HG02642 (cell line): Measurements from ENCODE around the gene TNFRSF9.
"Not testable (repeated sequence)": the region's sequence is repeated elsewhere in the genome, so short reads cannot be mapped to it uniquely, and the experiment has no call there.

ENCODE experiments used
- ATAC-seq: cut with Tn5 transposase; IDR thresholded peaks from one replicate; pipeline ENCODE4 v1.9.1; 2021; ENCODE audit warnings: mild to moderate bottlenecking; ENCODE audit not compliant: unreplicated experiment, poor library complexity

The TNFRSF9 gene

GRCh38 chr1:7940745-7941436 lies at the start of gene TNFRSF9:
TSS of gene TNFRSF9 (minus strand) at chr1:7940839. CDS start at chr1:7939994, 845 bp downstream.
- ATAC-seq = no peak

GRCh38 chr1:7989762-7990428 lies 49.3 kb upstream of the TNFRSF9 start:
- no peak for ATAC-seq

- no peak for ATAC-seq
These were observed 47.9 kb upstream of the TNFRSF9 start for GRCh38 chr1:7988576-7988975.

GRCh38 chr1:7987528-7987927 lies 46.9 kb upstream of the TNFRSF9 start:
- no peak for ATAC-seq

GRCh38 chr1:7985851-7986612 lies 45.4 kb upstream of the TNFRSF9 start:
- ATAC-seq = no peak

GRCh38 chr1:7984811-7985210 lies 44.2 kb upstream of the TNFRSF9 start:
- ATAC-seq = no peak

- no peak for ATAC-seq
These were observed 42.6 kb upstream of the TNFRSF9 start for GRCh38 chr1:7983086-7983778.

- ATAC-seq = no peak
These were observed 40.3 kb upstream of the TNFRSF9 start for GRCh38 chr1:7980984-7981383.

GRCh38 chr1:7975212-7975865 lies 34.7 kb upstream of the TNFRSF9 start:
- ATAC-seq = no peak

GRCh38 chr1:7973086-7973485 lies 32.4 kb upstream of the TNFRSF9 start:
- no peak for ATAC-seq

GRCh38 chr1:7972285-7972684 lies 31.6 kb upstream of the TNFRSF9 start:
- ATAC-seq = no peak

- no peak for ATAC-seq
These were observed 30.4 kb upstream of the TNFRSF9 start for GRCh38 chr1:7971024-7971423.

- no peak for ATAC-seq
These were observed 29.6 kb upstream of the TNFRSF9 start for GRCh38 chr1:7970246-7970645.

- ATAC-seq = no peak
These were observed 27.0 kb upstream of the TNFRSF9 start for GRCh38 chr1:7967651-7968050.

GRCh38 chr1:7967196-7967595 lies 26.6 kb upstream of the TNFRSF9 start:
- no peak for ATAC-seq

GRCh38 chr1:7964476-7964875 lies 23.8 kb upstream of the TNFRSF9 start:
- no peak for ATAC-seq

- not testable (repeated sequence) for ATAC-seq
These were observed 23.2 kb upstream of the TNFRSF9 start for GRCh38 chr1:7963841-7964240.

GRCh38 chr1:7963378-7963730 lies 22.7 kb upstream of the TNFRSF9 start:
- not testable (repeated sequence) for ATAC-seq

- no peak for ATAC-seq
These were observed 22.2 kb upstream of the TNFRSF9 start for GRCh38 chr1:7962636-7963377.

GRCh38 chr1:7962014-7962335 lies 21.3 kb upstream of the TNFRSF9 start:
- peak; percentile 8 for ATAC-seq
